Thyroid gland (tissue), 4 donors: ENCODE measurements around the gene APOBEC2.

Source experiments
- POLR2A ChIP-seq, 2 donors: fragments of 450-650 bp; IDR thresholded peaks; one replicate each; pipeline ENCODE4 v1.6.1; 2017; ENCODE audit warnings: antibody characterized with exemption in 2 of 2, mild to moderate bottlenecking in 2 of 2, moderate library complexity in 1 of 2
- TF ChIP-seq, protein P1 (sequence below), 6 experiments: fragments of 200-600 bp in 3 of 6; fragments of 450-650 bp in 3 of 6; sonication (generic) in 3 of 6; IDR thresholded peaks; one replicate each; pipeline ENCODE4 v1.5.1; 2016 to 2019; ENCODE audit warnings: antibody characterized with exemption in 6 of 6, mild to moderate bottlenecking in 2 of 6, inconsistent platforms in 1 of 6, moderate library complexity in 1 of 6

DNA sequence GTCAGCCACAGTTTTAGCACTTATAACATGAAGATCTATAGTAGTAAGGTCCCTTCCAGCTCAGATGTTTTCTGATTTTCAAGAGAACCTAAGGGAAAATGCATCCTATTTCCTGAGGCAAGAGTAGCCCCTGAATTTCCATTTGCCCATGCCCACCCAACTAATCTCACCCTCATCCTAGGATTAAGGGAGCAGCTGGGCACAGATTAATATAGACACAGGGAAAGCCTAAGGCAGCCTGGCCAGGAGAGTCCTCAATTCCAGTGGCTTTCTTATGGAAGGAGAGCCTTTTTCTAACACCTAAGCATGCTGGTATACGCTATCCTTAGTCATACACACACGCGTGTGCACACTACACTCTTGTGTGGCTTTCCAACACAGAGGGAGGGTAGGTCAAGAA lies 1.5 kb downstream of the APOBEC2 start:
- TF ChIP-seq, protein P1, sequence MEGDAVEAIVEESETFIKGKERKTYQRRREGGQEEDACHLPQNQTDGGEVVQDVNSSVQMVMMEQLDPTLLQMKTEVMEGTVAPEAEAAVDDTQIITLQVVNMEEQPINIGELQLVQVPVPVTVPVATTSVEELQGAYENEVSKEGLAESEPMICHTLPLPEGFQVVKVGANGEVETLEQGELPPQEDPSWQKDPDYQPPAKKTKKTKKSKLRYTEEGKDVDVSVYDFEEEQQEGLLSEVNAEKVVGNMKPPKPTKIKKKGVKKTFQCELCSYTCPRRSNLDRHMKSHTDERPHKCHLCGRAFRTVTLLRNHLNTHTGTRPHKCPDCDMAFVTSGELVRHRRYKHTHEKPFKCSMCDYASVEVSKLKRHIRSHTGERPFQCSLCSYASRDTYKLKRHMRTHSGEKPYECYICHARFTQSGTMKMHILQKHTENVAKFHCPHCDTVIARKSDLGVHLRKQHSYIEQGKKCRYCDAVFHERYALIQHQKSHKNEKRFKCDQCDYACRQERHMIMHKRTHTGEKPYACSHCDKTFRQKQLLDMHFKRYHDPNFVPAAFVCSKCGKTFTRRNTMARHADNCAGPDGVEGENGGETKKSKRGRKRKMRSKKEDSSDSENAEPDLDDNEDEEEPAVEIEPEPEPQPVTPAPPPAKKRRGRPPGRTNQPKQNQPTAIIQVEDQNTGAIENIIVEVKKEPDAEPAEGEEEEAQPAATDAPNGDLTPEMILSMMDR (IDR thresholded peaks at IDR 0.05), result no peak
- no peak for TF ChIP-seq POLR2A (IDR thresholded peaks at IDR 0.05)
